H1 (cell line): ENCODE data around the gene CYP51A1. TPM values are rescaled to one million over a fixed set of nuclear protein-coding genes. Genes with fewer than 3 reads are reported as not detected.

Source experiments
- CHD7 ChIP-seq: fragments of 300-600 bp; sonication (generic); IDR thresholded peaks from 2 replicates; pipeline ENCODE4 v1.7.1; 2012; ENCODE audit warnings: low read length, moderate library complexity, mild to moderate bottlenecking, inconsistent platforms; ENCODE audit not compliant: insufficient replicate concordance
- RBBP5 ChIP-seq: IDR thresholded peaks from 2 replicates; pipeline ENCODE4 v1.7.1; 2012; ENCODE audit warnings: low read depth, mild to moderate bottlenecking, inconsistent platforms, low read length, moderate library complexity, borderline replicate concordance
- SP2 ChIP-seq: IDR thresholded peaks from 2 replicates; pipeline ENCODE4 v1.6.1; 2012; ENCODE audit warnings: mild to moderate bottlenecking, low read length, inconsistent platforms
- TAF1 ChIP-seq: IDR thresholded peaks from 2 replicates; pipeline ENCODE4 v1.6.1; 2011; ENCODE audit warnings: mild to moderate bottlenecking, low read depth, low read length
- polyA plus RNA-seq, 7 experiments: library from polyadenylated mRNA; depleted of rRNA in 3 of 7; stranded (reverse) in 5 of 7; unstranded in 2 of 7; fragments of >200 nt in 5 of 7; fragments of 200-250 nt in 2 of 7; gene quantifications; 1 replicate in 5 of 7; 2 replicates in 1 of 7; 4 replicates in 1 of 7; pipeline versions ENCODE4 v1.2.1 to v1.2.3, GENCODE V29; 2011 to 2013; ENCODE audit warnings: missing spikeins in 2 of 7, mixed read lengths in 2 of 7
- total RNA-seq: library from RNA; stranded (reverse); fragmentation: NEBNext Ultra II Directional; extraction: Animal tissue kit (Norgen Biotek cat#: 25700); gene quantifications from 2 replicates; pipeline ENCODE4 v1.2.1, GENCODE V29; 2021

The CYP51A1 gene
- total and polyA plus RNA-seq, 2 of the 8 experiments (the other 6 are each of a cell fraction or from before 2014, with no cell fraction given): 9.8 to 111 TPM

GRCh38 chr7:92161271-92161670, 27.0 kb upstream of the CYP51A1 start (continued):
- TF ChIP-seq CHD7 (no peak), TAF1 (no peak), RBBP5 (no peak), SP2 (no peak)
